SK-N-SH treated with all-trans-retinoic acid at 6 μM for 48 hours (cell line): ENCODE measurements around the gene TRMT61A.

Experiments used
- OSR1 ChIP-seq: fragments of 250-450 bp; sonication (Bioruptor Pico); IDR thresholded peaks from 2 replicates; pipeline ENCODE4 v1.8.0; 2022; ENCODE audit warnings: moderate library complexity, mild to moderate bottlenecking, inconsistent platforms
- PPARA ChIP-seq: fragments of 250-450 bp; sonication (Bioruptor Pico); IDR thresholded peaks from 2 replicates; pipeline ENCODE4 v1.5.0; 2020; ENCODE audit warnings: mild to moderate bottlenecking, borderline replicate concordance
- RARB ChIP-seq: fragments of 250-450 bp; sonication (Bioruptor Pico); IDR thresholded peaks from 2 replicates; pipeline ENCODE4 v1.8.0; 2021; ENCODE audit warnings: mild to moderate bottlenecking, moderate library complexity
- ZFP3 ChIP-seq: fragments of 250-450 bp; sonication (Bioruptor Pico); IDR thresholded peaks from 2 replicates; pipeline ENCODE4 v1.5.0; 2020; ENCODE audit warnings: mild to moderate bottlenecking, moderate library complexity
- TF ChIP-seq, protein P1 (sequence below): fragments of 250-450 bp; sonication (Bioruptor Pico); IDR thresholded peaks from 2 replicates; pipeline ENCODE4 v1.8.0; 2020; ENCODE audit warnings: mild to moderate bottlenecking, moderate library complexity, borderline replicate concordance
- TF ChIP-seq, protein P2 (sequence below): fragments of 250-450 bp; sonication (Bioruptor Pico); IDR thresholded peaks from 2 replicates; pipeline ENCODE4 v1.5.1; 2021; ENCODE audit warnings: mild to moderate bottlenecking, moderate library complexity

DNA sequence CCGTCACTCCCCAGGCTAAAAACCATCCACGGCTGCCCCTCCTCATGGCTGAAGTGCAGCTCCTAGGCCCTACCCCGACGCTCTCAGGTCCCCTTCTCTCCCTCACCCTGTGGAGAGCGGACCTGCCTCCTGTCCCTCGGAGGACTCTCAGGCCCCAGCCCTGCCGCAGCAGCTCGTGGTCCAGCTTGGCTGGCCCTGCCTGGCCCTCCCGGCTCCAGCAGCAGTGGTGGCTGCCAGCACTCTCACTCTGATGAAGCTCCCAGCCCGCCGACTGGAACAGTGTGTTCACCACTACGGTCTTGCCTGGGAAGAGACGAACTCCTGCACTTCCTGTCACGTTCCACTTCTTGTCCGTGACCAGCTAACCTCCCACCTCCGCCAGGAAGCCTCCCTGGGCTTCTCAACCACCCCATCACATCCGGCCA is 22.4 kb downstream of the TRMT61A start:
- TF ChIP-seq OSR1 = no peak
- no peak for TF ChIP-seq ZFP3 (CRISPR knock-in tag)
- TF ChIP-seq, protein P1, sequence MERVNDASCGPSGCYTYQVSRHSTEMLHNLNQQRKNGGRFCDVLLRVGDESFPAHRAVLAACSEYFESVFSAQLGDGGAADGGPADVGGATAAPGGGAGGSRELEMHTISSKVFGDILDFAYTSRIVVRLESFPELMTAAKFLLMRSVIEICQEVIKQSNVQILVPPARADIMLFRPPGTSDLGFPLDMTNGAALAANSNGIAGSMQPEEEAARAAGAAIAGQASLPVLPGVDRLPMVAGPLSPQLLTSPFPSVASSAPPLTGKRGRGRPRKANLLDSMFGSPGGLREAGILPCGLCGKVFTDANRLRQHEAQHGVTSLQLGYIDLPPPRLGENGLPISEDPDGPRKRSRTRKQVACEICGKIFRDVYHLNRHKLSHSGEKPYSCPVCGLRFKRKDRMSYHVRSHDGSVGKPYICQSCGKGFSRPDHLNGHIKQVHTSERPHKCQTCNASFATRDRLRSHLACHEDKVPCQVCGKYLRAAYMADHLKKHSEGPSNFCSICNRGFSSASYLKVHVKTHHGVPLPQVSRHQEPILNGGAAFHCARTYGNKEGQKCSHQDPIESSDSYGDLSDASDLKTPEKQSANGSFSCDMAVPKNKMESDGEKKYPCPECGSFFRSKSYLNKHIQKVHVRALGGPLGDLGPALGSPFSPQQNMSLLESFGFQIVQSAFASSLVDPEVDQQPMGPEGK (CRISPR knock-in tag) = no peak
- TF ChIP-seq, protein P2, sequence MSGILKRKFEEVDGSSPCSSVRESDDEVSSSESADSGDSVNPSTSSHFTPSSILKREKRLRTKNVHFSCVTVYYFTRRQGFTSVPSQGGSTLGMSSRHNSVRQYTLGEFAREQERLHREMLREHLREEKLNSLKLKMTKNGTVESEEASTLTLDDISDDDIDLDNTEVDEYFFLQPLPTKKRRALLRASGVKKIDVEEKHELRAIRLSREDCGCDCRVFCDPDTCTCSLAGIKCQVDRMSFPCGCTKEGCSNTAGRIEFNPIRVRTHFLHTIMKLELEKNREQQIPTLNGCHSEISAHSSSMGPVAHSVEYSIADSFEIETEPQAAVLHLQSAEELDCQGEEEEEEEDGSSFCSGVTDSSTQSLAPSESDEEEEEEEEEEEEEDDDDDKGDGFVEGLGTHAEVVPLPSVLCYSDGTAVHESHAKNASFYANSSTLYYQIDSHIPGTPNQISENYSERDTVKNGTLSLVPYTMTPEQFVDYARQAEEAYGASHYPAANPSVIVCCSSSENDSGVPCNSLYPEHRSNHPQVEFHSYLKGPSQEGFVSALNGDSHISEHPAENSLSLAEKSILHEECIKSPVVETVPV (CRISPR knock-in tag) = no peak
- no peak for TF ChIP-seq RARB
- no peak for TF ChIP-seq PPARA
